HG03108 (cell line): Measurements from ENCODE around the gene FAM185A.
"Not testable (repeated sequence)": the region's sequence is repeated elsewhere in the genome, so short reads cannot be mapped to it uniquely, and the experiment has no call there.

Source experiments
- ATAC-seq: cut with Tn5 transposase; IDR thresholded peaks from one replicate; pipeline ENCODE4 v1.9.1; 2021; ENCODE audit warnings: moderate library complexity; ENCODE audit not compliant: unreplicated experiment

Gene FAM185A

DNA sequence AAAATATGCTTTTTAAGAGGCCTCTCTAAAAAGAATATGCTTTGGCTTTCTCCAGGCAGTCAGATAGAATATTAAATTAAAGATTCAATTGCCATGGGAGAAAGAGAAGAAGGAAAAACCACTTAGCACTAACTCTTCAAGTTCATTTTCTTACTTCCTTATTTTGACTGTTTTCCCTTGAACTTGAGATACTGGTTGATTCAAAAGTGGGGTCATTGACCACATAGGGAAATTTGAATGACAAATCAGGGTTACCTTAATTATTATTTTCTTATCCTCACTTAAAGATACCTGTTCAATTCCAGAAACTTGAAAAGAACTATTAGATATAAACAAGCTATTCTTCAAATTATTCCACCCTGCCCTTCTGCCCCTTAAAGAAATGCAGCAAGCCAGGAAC is 27.4 kb downstream of the FAM185A start:
- not testable (repeated sequence) for ATAC-seq

DNA sequence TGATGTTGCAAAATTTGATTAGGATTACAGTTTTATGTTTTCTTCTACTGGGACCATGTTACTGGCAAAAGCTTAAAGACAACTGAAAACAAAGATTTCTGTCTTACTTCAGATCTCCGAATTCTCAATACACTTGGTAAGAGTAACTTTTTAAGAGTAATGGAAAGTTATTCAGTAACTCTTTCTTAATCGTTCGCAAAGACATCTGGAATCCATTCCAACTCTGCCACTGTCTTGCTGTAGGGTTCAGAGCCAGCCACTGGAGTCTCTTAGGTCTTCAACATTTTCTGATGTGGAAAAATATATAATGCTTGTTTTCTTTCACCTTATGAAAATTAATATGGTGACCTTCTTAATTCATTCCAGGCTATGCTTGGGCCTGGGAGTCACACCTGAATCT is 29.9 kb downstream of the FAM185A start:
- ATAC-seq, result not testable (repeated sequence)

DNA sequence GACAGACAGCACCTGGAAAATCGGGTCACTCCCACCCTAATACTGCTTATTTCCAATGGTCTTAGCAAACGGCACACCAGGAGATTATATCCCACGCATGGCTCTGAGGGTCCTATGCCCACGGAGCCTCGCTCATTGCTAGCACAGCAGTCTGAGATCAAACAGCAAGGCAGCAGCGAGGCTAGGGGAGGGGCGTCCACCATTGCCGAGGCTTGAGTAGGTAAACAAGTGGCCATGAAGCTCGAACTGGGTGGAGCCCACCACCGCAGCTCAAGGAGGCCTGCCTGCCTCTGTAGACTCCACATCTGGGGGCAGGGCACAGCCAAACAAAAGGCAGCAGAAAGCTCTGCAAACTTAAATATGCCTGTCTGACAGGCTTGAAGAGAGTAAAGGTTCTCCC is 32.1 kb downstream of the FAM185A start:
- not testable (repeated sequence) for ATAC-seq

DNA sequence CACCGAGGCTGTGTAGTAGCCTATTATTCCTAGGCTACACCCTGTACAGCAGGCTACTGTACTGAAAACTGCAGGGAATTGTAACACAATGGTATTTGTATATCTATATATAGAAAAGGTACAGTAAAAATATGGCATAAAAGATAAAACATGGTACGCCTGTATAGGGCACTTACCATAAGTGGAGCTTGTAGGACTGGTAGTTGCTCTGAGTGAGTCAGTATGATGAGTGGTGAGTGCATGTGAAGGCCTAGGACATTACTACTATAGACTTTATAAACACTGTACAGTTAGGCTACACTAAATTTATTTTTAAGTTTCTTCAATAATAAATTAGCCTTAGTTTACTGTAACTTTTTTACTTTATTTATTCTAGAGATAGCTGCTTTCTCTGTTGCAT is 40.0 kb downstream of the FAM185A start:
- not testable (repeated sequence) for ATAC-seq

DNA sequence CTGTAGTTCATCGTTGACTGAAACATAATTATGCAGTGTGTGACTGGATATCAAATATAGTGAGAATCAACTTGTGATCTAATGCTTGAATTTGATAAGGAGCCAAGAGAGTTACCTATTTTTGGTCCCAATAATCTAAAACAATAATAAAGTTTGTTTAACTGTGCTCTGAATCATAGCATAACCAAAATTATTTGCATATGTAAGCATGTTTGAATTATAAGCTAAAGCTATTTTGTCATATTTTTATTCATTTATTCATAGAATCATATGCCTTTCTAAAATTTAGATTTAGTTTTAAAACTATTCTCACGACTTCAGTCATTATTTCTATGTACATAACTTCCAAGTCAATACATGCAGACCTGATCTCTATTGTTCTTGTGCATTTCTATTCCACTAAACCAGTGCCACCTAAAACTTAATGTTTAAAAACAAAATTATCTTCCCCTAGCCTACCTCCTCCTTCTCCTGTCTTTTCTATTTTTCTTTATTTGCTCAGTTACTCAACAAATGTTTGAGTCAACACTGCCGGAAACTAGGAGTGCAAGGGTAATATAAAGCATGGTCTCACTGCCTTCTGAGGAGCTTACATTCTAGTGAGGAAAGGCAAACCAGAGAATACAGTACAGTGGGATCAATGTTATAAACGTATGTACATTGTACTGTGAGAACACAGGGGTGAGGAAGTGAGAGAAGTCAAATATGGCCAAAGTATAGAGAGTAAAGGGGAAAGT is 41.7 kb downstream of the FAM185A start:
- not testable (repeated sequence) for ATAC-seq

- ATAC-seq, result not testable (repeated sequence)
Measured at GRCh38 chr7:102791367-102791766, 42.6 kb downstream of the FAM185A start.

GRCh38 chr7:102791831-102792230 is 43.0 kb downstream of the FAM185A start:
- not testable (repeated sequence) for ATAC-seq

DNA sequence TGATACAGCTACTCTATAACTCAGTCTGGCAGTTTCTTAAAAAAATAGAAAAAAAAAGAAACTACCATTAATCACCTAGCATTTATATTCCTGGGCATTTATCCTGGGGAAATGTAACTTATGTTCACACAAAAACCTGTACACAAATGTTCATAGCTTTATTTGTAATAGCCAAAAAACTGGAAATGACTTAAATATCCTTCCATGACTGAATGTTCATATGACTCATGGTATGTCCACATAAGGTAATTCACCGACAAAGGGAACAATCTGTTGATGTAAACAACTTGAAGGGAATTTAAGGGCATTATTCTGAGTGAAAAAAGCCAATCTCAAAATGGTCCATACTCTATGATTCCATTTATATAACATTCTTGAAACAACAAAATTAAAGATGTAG is 45.8 kb downstream of the FAM185A start:
- ATAC-seq, result not testable (repeated sequence)

DNA sequence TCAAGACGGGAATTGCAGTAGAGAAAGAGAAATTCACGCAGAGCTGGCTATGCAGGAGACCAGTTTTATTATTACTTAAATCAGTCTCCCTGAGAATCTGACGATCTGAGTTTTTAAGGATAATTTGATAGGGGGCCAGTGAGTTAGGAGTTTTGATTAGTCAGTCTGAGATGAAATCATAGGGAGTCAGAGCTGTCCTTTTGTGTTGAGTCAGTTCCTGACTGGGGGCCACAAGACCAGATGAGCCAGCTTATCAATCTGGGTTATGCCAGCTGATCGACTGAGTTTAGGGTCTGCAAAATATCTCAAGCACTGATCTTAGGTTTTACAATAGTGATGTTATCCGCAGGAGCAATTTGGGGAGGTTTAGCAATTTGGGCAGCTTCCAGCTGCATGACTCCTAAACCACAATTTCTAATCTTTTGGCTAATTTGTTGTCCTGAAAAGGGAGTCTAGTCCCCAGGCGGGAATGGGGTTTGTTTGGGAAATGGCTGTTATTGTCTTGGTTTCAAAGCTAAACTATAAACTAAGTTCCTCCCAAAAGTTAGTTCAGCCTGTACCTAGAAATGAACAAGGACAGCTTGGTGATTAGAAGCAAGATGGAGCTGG is 47.3 kb downstream of the FAM185A start:
- not testable (repeated sequence) for ATAC-seq

DNA sequence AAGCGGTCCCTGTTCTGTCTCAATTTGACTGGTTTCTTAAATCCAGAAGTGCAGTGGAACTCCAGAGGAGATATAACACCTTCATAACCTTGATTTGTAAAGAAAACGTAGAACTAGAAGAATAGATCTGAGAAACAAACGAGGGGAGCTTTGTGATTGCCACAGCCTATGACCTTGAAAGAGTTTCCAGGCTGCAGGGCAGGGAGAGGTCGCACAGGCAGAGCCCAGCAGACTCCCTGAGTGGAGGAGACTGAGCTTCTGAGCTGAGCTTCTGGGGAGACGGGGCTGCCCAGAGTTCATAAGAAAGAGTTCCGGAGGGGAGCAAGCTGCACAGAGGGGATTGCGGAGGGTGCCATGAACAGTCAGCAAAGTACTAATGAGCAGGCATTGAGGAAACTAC is 57.8 kb downstream of the FAM185A start:
- ATAC-seq, result no peak

DNA sequence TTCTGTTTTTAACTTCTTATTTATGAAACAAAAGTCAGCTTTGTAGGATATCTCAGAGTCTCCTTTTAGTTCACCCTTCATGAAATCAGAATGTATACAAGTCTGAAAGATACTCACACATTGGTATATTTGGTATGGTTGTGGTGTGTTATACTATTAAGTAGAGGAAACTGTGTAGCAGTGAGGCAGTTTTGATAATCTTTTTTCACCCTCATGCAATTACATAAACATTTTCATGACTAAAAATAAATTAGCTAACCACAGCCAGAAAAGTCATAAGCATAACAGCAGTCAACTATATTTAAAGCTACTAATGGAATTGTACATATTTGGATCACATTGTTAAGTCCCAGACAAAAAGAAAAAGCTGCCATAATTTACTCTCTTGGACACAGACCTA is 62.1 kb downstream of the FAM185A start:
- no peak for ATAC-seq

DNA sequence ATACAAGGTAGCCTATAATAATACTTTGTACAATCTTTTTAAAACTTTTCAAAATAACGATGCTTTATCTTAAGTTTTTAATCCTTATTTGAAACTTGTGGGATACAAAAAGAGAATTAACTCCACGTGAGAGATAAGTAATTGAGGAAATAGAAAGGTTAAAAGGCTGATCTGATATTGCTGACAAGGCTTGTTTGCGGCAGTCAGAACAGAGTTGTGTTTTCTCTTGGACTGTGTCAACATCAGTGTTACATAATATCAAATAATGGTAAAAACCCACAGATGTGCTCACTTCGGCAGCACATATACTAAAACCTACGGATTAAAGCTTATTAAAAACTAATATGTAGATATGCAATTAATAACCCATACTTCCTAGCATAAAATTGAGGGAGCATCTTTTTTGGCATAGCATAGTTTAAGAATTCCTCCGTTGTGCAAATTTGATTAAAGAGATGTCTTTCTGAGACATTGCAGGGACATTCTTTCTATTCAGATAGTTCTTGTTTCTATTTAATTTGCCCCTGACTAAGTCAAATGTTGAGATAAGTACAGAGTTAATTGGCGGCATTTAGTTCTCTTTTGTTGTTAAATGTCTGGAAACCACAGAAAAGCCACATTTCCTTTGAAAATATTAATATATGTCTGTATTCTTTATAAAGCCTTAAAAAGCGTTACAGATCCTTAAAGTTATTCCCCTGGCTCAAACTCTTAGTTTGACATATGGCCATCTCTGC is 63.3 kb downstream of the FAM185A start:
- no peak for ATAC-seq

DNA sequence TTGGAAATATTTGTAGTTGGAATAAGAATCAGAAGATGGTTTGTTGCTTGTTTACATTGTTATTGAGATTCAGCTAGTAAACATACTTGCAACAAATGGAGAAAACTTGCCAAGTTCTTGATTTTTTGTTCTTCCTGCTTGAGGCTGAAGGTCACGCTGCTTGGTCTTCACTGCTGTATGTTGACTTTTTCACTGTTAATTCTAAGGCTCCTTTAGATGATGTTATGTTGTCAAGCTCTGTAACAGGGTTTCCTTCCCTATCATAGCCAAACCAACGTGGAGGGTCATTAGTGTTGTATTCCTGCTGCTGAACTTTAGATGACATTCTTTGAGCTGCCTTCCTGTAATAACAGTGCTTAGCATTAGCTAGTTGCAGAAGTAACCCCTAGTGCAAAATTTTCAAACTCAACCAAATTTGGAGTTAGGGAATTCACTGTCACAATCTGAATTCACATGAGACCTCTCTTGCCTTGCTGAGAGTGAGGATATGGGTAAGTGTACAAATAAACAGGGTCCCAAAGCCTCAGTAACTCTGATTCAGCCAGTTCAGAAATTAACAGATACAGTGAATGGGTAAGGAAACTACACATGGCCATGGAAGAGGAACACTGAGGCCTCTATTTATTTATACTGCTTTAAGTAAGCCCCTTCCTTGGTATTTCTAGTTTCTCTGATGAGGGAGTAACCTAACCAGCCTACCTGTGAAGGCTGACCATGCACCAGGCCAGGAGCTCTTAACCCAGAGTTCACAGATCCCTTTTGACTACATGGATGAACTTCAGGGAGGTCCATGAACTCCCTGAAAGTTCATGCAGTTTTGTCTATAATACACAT is 64.6 kb downstream of the FAM185A start:
- no peak for ATAC-seq

- no peak for ATAC-seq
Measured at GRCh38 chr7:102814025-102814471, 65.2 kb downstream of the FAM185A start.

DNA sequence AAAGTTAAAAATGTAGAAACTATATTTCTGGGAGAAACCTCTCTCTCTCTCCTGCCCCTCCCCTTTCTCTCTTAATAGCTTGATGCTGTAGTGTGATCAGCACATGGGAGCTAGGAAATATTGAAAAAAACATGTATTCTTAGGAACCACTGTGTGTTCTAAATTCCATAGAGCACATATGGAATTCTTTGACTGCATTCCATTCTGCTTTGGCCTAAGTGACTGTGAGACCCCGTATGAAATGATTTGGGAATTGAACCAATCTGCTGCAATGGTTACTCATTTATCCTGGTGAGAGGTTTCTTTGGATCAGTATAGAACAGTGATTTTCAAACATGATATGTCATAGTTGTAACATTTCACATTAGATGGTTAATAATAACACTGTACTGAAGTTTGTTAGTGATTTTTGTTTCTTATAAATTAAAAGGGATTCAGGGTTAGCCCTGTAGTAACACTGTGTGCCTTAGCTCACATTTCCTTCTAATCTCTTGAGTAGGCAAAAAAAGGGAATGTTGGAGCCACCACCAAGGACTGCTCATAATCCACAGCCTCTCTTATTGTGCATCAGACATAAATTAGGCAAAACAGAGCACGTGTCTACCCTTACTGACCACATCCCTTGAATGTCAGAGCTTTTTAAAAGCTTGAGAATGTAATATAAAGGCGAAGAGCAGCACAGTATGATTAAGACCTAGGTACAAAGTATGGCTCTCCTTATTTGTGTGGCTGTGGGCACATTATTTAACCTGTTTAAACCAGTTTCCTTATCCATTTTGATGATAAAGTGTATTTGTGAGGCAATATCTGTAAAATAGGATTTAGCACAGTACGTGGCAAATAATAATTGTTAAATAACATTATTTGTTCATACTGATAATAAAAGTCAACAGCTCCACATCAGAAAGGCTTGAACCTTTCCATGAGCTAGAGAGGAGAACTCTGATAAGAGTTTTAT is 69.1 kb downstream of the FAM185A start:
- ATAC-seq, result no peak

DNA sequence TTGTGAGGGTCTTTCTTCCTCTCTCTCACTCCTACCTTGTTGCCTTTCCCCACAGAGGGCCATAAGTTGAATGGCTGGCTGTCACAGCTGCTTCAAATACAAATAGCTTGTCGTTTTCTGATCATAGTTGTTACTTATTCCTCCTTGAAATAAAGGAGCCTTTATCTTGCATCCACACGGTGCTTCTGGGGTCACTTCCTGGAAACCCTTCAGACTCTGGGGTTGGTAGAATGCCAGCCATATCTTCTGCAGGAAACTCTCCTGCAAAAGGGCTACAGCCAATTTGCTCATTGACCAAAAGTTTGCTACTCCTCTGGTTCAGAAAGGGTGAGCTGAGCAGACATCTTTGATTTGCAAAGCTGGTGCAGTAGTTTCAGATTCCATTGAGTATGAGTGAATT is 70.4 kb downstream of the FAM185A start:
- no peak for ATAC-seq

GRCh38 chr7:102821994-102822747 is 73.4 kb downstream of the FAM185A start:
- no peak for ATAC-seq

DNA sequence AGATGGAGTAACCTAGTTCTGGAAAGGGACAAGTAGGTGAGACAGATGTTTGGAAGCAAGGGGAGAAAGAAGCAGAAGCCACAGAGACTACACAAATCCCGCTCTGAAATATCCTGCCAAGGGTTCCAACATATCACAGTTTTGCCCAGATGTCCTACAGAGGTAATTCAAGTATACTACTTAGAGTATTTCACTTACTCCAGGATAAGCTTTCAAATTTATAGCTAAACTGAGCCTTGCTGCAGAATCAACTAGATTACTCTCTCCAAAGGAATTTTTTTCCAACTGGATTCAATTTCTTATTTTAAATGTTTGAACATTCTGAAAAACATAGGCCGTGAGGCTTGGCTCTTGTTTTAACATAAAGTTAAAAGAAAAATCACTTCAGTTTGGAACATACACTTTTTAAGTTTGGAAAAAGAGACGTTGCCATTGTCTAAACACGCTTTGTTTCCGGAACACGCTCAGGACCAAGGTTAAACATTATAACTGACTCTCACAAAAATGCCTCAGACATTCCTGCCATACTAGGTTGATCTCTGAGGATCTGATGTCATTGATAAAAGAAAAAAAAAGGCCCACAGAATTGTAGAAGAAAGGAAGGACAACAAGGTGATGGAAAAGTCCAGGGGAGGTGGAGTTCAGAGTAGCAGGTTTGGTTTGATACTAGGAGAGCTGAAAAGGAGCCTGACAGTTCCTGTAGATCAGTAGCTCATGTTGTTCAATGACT is 74.8 kb downstream of the FAM185A start:
- no peak for ATAC-seq
